A673 (cell line): ENCODE data around the gene ANKS1B. TPM values are rescaled to one million over a fixed set of nuclear protein-coding genes. Genes with fewer than 3 reads are reported as not detected.

Source experiments
- BruUV-seq: library from RNA; stranded (reverse); fragments of 400-500 nt; replicated peaks from 2 replicates; lab custom pipeline; 2021; lab: Mats Ljungman, UMichigan
- CTCF ChIA-PET: fragments of 300-600 bp; sonication (Branson Sonifier 250); formaldehyde crosslinking; loops from one replicate; lab custom pipeline; 2022; ENCODE audit warnings: antibody characterized with exemption; lab: Charles Lee
- POLR2A ChIA-PET: fragments of 300-600 bp; sonication (Branson Sonifier 250); formaldehyde crosslinking; loops from one replicate; lab custom pipeline; 2022; ENCODE audit warnings: antibody characterized with exemption; ENCODE audit not compliant: low non-redundant PET; lab: Charles Lee
- DNase-seq: peaks from one replicate; pipeline ENCODE4 v3.0.0-alpha.2; 2015; ENCODE audit warnings: low spot score
- H3K27ac ChIP-seq: fragments of 200-600 bp; sonication (generic); 2 replicates; pipeline ENCODE4 v1.5.1; 2016; ENCODE audit warnings: mixed run types, low read depth, mild to moderate bottlenecking, mixed read lengths, antibody characterized with exemption, low read length; ENCODE audit not compliant: poor library complexity, severe bottlenecking
- H3K27me3 ChIP-seq: fragments of 200-600 bp; sonication (generic); replicated peaks from 2 replicates; pipeline ENCODE4 v1.6.1; 2017; ENCODE audit warnings: mixed run types, low read depth, mild to moderate bottlenecking, mixed read lengths, antibody characterized with exemption, low read length; ENCODE audit not compliant: insufficient read depth, poor library complexity
- H3K36me3 ChIP-seq: fragments of 200-600 bp; sonication (generic); 2 replicates; pipeline ENCODE4 v1.6.1; 2016; ENCODE audit warnings: mixed run types, mild to moderate bottlenecking, mixed read lengths, antibody characterized with exemption, low read length; ENCODE audit not compliant: insufficient read depth, poor library complexity, severe bottlenecking
- H3K4me1 ChIP-seq: fragments of 200-600 bp; sonication (generic); 2 replicates; pipeline ENCODE4 v1.6.1; 2017; ENCODE audit warnings: mixed run types, mild to moderate bottlenecking, mixed read lengths, antibody characterized with exemption, low read length; ENCODE audit not compliant: insufficient read depth, poor library complexity, severe bottlenecking
- H3K4me3 ChIP-seq: fragments of 200-600 bp; sonication (generic); 2 replicates; pipeline ENCODE4 v1.5.1; 2016; ENCODE audit warnings: low read depth, mixed run types, mild to moderate bottlenecking, mixed read lengths, low read length; ENCODE audit not compliant: poor library complexity, severe bottlenecking
- H3K9me3 ChIP-seq: fragments of 200-600 bp; sonication (generic); 2 replicates; pipeline ENCODE4 v1.6.1; 2016; ENCODE audit warnings: mixed run types, low read depth, mild to moderate bottlenecking, mixed read lengths, antibody characterized with exemption, low read length; ENCODE audit not compliant: poor library complexity, severe bottlenecking
- EZH2 ChIP-seq: fragments of 200-600 bp; sonication (generic); IDR thresholded peaks from 2 replicates; pipeline ENCODE4 v1.6.1; 2017; ENCODE audit warnings: borderline replicate concordance, low read depth, mild to moderate bottlenecking, mixed read lengths, antibody characterized with exemption, low read length; ENCODE audit not compliant: poor library complexity, severe bottlenecking
- intact Hi-C: fragments of 100-400 bp; cut with micrococcal nuclease; formaldehyde crosslinking; loops from one replicate; pipeline ENCODE4 v1.10.0; 2022; ENCODE audit not compliant: unreplicated experiment
- total RNA-seq: library from RNA; stranded (reverse); gene quantifications from 2 replicates; pipeline ENCODE4 v1.2.3, GENCODE V29; 2021
- TF ChIP-seq, protein P1 (sequence below): fragments of 300-800, 200-600 bp; sonication (generic); conservative IDR thresholded peaks from 2 replicates; pipeline ENCODE4 v1.5.1; 2017; ENCODE audit warnings: low read depth, mild to moderate bottlenecking, antibody characterized with exemption, low read length, moderate library complexity, mixed read lengths

The ANKS1B gene
- total RNA-seq, 1 experiment from 2014 or later = 0.99 TPM

GRCh38 chr12:99824900-99825542 lies 159.7 kb downstream of the ANKS1B start:
- BruUV-seq = no TSS peak
- H3K36me3 ChIP-seq = no peaks in the 10 kb centered on the region
- H3K27me3 ChIP-seq = no peaks in the 10 kb centered on the region
- intact Hi-C loops = no loop called here
- POLR2A ChIA-PET = no interaction called here
- no peak for DNase-seq
- CTCF ChIA-PET = no interaction called here
- no peak overlapping the region for H3K4me3 ChIP-seq
- H3K9me3 ChIP-seq = no peaks in the 10 kb centered on the region
- H3K4me1 ChIP-seq = no peaks in the 10 kb centered on the region
- no peak for TF ChIP-seq EZH2
- TF ChIP-seq, protein P1, sequence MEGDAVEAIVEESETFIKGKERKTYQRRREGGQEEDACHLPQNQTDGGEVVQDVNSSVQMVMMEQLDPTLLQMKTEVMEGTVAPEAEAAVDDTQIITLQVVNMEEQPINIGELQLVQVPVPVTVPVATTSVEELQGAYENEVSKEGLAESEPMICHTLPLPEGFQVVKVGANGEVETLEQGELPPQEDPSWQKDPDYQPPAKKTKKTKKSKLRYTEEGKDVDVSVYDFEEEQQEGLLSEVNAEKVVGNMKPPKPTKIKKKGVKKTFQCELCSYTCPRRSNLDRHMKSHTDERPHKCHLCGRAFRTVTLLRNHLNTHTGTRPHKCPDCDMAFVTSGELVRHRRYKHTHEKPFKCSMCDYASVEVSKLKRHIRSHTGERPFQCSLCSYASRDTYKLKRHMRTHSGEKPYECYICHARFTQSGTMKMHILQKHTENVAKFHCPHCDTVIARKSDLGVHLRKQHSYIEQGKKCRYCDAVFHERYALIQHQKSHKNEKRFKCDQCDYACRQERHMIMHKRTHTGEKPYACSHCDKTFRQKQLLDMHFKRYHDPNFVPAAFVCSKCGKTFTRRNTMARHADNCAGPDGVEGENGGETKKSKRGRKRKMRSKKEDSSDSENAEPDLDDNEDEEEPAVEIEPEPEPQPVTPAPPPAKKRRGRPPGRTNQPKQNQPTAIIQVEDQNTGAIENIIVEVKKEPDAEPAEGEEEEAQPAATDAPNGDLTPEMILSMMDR = no peak
- H3K27ac ChIP-seq = no peak overlapping the region

GRCh38 chr12:99822273-99822672 lies 162.5 kb downstream of the ANKS1B start:
- Histone ChIP-seq H3K9me3 (no peaks in the 10 kb centered on the region), H3K27me3 (no peaks in the 10 kb centered on the region), H3K4me1 (no peaks in the 10 kb centered on the region), H3K36me3 (no peaks in the 10 kb centered on the region), H3K4me3 (no peak overlapping the region), H3K27ac (no peak overlapping the region)
- intact Hi-C loops = no loop called here
- DNase-seq = no peak
- CTCF ChIA-PET = no interaction called here
- POLR2A ChIA-PET = no interaction called here
- TF ChIP-seq, protein P1 = no peak
- no peak for TF ChIP-seq EZH2
- BruUV-seq = no TSS peak

GRCh38 chr12:99810718-99811593 lies 173.8 kb downstream of the ANKS1B start:
- intact Hi-C loops = loop anchor here (5.0 to 10.0 kb wide), 4 partner anchors 416 to 924 kb away; no protein-coding TSS in a partner anchor
- DNase-seq = peak; percentile 71
- TF ChIP-seq EZH2 = no peak
- TF ChIP-seq, protein P1 = peak; percentile 53
- Histone ChIP-seq H3K36me3 (no peaks in the 10 kb centered on the region), H3K4me1 (peaks cover 8% of the 10 kb centered on the region), H3K4me3 (no peak overlapping the region), H3K27me3 (no peaks in the 10 kb centered on the region), H3K27ac (no peak overlapping the region), H3K9me3 (no peaks in the 10 kb centered on the region)
- ChIA-PET CTCF (no interaction called here), POLR2A (no interaction called here)
- BruUV-seq = no TSS peak
